Testis (tissue), 3 donors: ENCODE results near the gene CFAP69. TPM values are rescaled to one million over a fixed set of nuclear protein-coding genes. Genes with fewer than 3 reads are reported as not detected.
A peak's percentile ranks its signal among the peaks of the same experiment; 100 is the strongest.

Experiments used
- DNase-seq: peaks from one replicate; pipeline ENCODE4 v3.0.0-alpha.2; 2019
- H3K27ac ChIP-seq, 2 donors: fragments of 200-600 bp; sonication (generic); one replicate each; pipeline ENCODE4 v1.5.1; 2019
- H3K27me3 ChIP-seq: fragments of 200-600 bp; sonication (generic); one replicate; pipeline ENCODE4 v1.5.1; 2019
- H3K36me3 ChIP-seq: fragments of 200-600 bp; sonication (generic); one replicate; pipeline ENCODE4 v1.5.1; 2017; ENCODE audit warnings: low read depth; ENCODE audit errors: missing control alignments
- H3K4me1 ChIP-seq: fragments of 200-600 bp; sonication (generic); one replicate; pipeline ENCODE4 v1.5.1; 2019
- H3K4me3 ChIP-seq, 2 donors: fragments of 200-600 bp; sonication (generic); one replicate each; pipeline ENCODE4 v1.5.1; 2017 to 2019
- H3K9me3 ChIP-seq: fragments of 200-600 bp; sonication (generic); one replicate; pipeline ENCODE4 v1.5.1; 2017
- CTCF ChIP-seq, 3 experiments: fragments of 450-650 bp in 2 of 3; fragments of 200-600 bp in 1 of 3; sonication (generic) in 1 of 3; IDR thresholded peaks; one replicate each; pipeline ENCODE4 v1.5.1; 2016 to 2019; ENCODE audit warnings: antibody characterized with exemption in 3 of 3, mild to moderate bottlenecking in 2 of 3, moderate library complexity in 1 of 3
- POLR2A ChIP-seq: fragments of 450-650 bp; IDR thresholded peaks from one replicate; pipeline ENCODE4 v1.6.1; 2017; ENCODE audit warnings: antibody characterized with exemption, mild to moderate bottlenecking, moderate library complexity
- WGBS, 2 donors: methylation state at CpG; one replicate each; pipeline ENCODE4 v1.1.5; 2018; 5-methylcytosine and 5-hydroxymethylcytosine counted together
- intact Hi-C: fragments of 100-400 bp; cut with DNase I; formaldehyde crosslinking; loops from one replicate; pipeline ENCODE4 v1.15.1; 2023; ENCODE audit warnings: low total_unique reads
- polyA plus RNA-seq: library from polyadenylated mRNA; stranded (reverse); fragments of 350-450 nt; fragmentation: Illumina TruSeq; extraction: RNeasy Lipid Tissue Mini Kit (QIAGEN cat#74804); gene quantifications from one replicate; pipeline ENCODE4 v1.2.3, GENCODE V29; 2014; ENCODE audit warnings: low read depth, low replicate concordance; ENCODE audit not compliant: insufficient read depth
- total RNA-seq, 2 donors: library from RNA; depleted of rRNA; stranded (reverse); fragments of >200 nt; gene quantifications; one replicate each; pipeline ENCODE4 v1.2.3, GENCODE V29; 2016

The CFAP69 gene
- total and polyA plus RNA-seq, 3 donors from 2014 or later: 8.7 to 18.0 (median 9.0) TPM

DNA sequence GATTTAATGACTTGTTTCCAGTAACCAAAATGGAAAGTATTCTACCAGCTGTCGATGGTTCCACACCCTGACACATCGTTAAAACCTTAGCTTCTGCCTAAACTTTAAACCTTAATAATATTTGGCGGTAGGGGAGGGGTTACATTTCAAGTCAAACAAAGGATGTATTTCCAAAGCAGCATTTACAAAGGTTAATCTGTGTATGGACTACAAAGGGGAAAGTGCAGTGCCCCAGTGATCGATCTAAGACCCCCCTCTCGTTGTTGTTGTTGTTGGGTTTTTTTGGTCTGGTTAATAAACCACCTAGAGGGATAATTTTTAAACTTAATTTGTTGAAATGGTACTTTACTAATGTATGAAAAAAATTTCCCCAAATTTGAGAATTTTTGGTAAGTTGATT lies 34.5 kb upstream of the CFAP69 start:
- Histone ChIP-seq H3K9me3 (no peaks in the 10 kb centered on the region), H3K4me1 (no peaks in the 10 kb centered on the region), H3K4me3 (peak overlapping the region in 1 of 2 donors; percentile 78), H3K36me3 (no peaks in the 10 kb centered on the region), H3K27me3 (no peaks in the 10 kb centered on the region), H3K27ac (peak overlapping the region in 1 of 2 donors; percentile 85)
- TF ChIP-seq POLR2A (no peak), CTCF (IDR thresholded peaks at IDR 0.05) (no peak)
- no peak for DNase-seq
- intact Hi-C loops: no loop called here
- 57 to 76% methylated on average over 5 of the region's 5 CpGs for WGBS, 2 donors

GRCh38 chr7:90210981-90211380 lies 34.0 kb upstream of the CFAP69 start:
- peak; percentile 16 for DNase-seq
- peak overlapping the region; percentile 82 to 85 for H3K27ac ChIP-seq
- H3K27me3 ChIP-seq: no peaks in the 10 kb centered on the region
- peak overlapping the region; percentile 66 to 78 for H3K4me3 ChIP-seq
- H3K4me1 ChIP-seq: no peaks in the 10 kb centered on the region
- WGBS, 2 donors: 13 to 14% methylated on average over 11 of the region's 11 CpGs
- no peak for TF ChIP-seq CTCF (IDR thresholded peaks at IDR 0.05)
- TF ChIP-seq POLR2A: no peak
- no peaks in the 10 kb centered on the region for H3K36me3 ChIP-seq
- intact Hi-C loops: no loop called here
- H3K9me3 ChIP-seq: no peaks in the 10 kb centered on the region

DNA sequence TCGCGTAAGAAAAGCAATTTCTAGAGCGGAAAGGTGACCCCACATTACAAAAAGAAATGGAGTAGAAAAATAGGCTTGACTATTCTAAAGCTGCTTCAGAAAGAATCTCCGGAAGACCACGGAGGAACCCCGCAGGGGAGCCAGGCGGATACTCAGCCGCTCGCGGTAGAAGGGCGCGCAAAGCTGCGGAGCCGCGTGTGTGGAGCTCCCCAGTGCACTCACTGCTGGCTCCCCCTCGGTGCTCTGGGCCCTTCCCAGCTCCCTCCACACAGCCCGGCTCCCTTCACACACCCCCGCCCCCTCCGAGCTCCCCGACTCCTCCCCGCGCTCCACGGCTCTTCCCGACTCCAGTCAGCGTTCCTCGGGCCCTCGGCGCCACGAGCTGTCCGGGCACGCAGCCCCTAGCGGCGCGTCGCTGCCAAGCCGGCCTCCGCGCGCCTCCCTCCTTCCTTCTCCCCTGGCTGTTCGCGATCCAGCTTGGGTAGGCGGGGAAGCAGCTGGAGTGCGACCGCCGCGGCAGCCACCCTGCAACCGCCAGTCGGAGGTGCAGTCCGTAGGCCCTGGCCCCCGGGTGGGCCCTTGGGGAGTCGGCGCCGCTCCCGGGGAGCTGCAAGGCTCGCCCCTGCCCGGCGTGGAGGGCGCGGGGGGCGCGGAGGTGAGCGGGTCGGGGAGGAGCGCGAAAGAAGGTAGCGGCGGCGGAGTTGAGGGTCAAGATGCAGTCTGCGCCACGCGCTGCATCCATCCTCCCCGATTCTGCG lies 33.4 kb upstream of the CFAP69 start, which contains the start of gene STEAP2:
TSS of gene STEAP2 (plus strand) at position 350 of the 758 bp plus-strand sequence. CDS start 13,343 bp downstream, outside the sequence.
- TF ChIP-seq POLR2A (no peak), CTCF (IDR thresholded peaks at IDR 0.05) (peak; percentile 37 to 60 (median 51))
- Histone ChIP-seq H3K27me3 (no peaks in the 10 kb centered on the region), H3K36me3 (no peaks in the 10 kb centered on the region), H3K27ac (peak within 1 kb of the TSS; percentile 82 to 85), H3K4me3 (peak within 1 kb of the TSS; percentile 66 to 78), H3K9me3 (no peaks in the 10 kb centered on the region), H3K4me1 (no peaks in the 10 kb centered on the region)
- peak; percentile 84 for DNase-seq
- 0% methylated on average over 19 to 66 of the region's 73 CpGs for WGBS, 2 donors
- intact Hi-C loops: no loop called here

DNA sequence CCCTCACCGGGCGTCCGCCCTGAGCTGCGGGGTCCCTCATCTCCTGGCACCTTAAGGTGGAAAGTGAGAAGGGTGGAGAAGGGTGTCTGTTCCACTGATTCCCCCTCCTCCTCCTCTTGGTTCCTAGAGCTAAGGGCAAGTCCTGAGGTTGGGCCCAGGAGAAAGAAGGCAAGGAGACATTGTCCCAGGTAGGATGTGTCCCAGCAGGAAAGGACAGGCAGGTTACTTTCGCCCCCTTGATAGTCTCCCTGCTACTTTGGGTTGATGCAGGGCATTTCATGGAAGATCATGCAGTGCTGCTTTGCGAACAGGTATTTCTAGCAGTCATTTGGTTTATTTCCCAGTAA lies 32.9 kb upstream of the CFAP69 start:
- H3K36me3 ChIP-seq: no peaks in the 10 kb centered on the region
- no peak for TF ChIP-seq POLR2A
- TF ChIP-seq CTCF (IDR thresholded peaks at IDR 0.05): no peak
- no peak for DNase-seq
- no peaks in the 10 kb centered on the region for H3K9me3 ChIP-seq
- WGBS, 2 donors: 7 to 16% methylated on average over 2 to 6 of the region's 6 CpGs
- intact Hi-C loops: no loop called here
- H3K27ac ChIP-seq: peak overlapping the region; percentile 82 to 85
- peak overlapping the region; percentile 66 to 78 for H3K4me3 ChIP-seq
- H3K4me1 ChIP-seq: no peaks in the 10 kb centered on the region
- no peaks in the 10 kb centered on the region for H3K27me3 ChIP-seq

DNA sequence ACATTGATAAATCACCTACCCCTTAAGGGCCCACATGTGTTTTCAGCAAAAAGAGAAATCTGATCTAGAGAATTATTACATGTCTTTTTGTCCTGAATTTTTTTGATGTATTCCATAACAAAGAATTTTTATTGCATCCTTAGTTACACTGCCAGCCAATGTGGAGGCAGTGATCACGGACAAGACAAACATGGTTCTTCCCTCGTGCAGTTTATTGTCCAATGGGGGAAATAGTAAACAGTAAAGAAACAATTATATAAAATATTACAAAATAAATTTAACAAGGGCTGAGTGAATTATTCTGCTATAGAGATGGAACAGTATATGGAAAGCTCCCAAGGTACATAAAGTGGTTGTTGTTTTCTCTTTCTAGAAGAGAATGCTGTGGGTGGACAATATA lies 31.5 kb upstream of the CFAP69 start:
- Histone ChIP-seq H3K27me3 (no peaks in the 10 kb centered on the region), H3K4me1 (no peaks in the 10 kb centered on the region), H3K27ac (no peak overlapping the region), H3K4me3 (no peak overlapping the region), H3K9me3 (no peaks in the 10 kb centered on the region), H3K36me3 (no peaks in the 10 kb centered on the region)
- TF ChIP-seq POLR2A (no peak), CTCF (IDR thresholded peaks at IDR 0.05) (no peak)
- intact Hi-C loops: no loop called here
- WGBS, 2 donors: 77 to 78% methylated on average over 2 of the region's 2 CpGs
- no peak for DNase-seq
